ENCODE results near the gene RGS3. TPM values are rescaled to one million over a fixed set of nuclear protein-coding genes. Genes with fewer than 3 reads are reported as not detected.
A peak's percentile ranks its signal among the peaks of the same experiment; 100 is the strongest.

RGS3 gene
- total and polyA plus RNA-seq, 2 of the 13 experiments (the other 11 are each of a cell fraction or from before 2014, with no cell fraction given): 17.1 to 28.8 TPM

DNA sequence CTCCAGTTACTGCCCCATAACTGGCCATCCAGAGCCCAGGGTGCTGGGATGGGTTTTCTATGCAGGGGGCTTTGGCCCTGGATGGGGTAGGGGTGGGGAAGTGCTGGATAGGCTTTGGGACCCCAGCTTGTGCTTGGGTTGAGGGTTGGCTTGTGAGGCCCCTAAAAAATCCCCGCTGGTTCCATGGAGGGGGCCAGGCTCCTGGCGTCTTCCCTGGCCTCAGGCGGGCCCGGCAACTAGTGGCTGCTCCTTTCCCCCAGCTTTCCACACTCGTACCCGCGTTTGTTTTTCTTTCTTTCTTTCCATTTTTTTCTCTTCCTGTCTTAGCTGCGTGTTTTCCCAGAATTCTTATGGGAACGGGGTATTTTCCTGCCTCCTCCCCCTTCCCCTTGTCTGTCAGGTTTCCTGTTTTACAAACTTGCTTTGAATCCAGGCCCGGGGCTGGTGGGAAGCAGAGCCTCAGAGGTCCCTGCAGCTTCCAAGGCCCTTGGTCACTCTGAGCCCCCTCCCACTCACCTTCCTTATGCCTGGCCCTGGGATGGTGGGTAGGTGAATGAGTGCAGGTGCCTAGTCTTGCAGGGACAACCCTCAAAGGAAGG, 40.2 kb downstream of the RGS3 start:
- CTCF ChIA-PET (ENCODE audit: low intra/inter-chr PET ratio, low total read pairs): no interaction called here
- Histone ChIP-seq H3K4me3 (replicated peaks in 1 of 3; ENCODE audit: insufficient read depth in 1 of 3, low read depth in 2 of 3, low read length in 3 of 3) (no peak overlapping the region), H3K4me2 (ENCODE audit: low read depth, low read length) (no peak overlapping the region), H4K20me1 (ENCODE audit: insufficient read depth, low read length) (no peaks in the 10 kb centered on the region), H2AFZ (ENCODE audit: low read length) (no peak overlapping the region), H3K4me1 (ENCODE audit: insufficient read depth, low read length) (peaks cover 72% of the 10 kb centered on the region), H3K9ac (ENCODE audit: insufficient read depth, low read depth, low read length) (no peak overlapping the region), H3K79me2 (ENCODE audit: insufficient read depth, low read length) (peaks cover 15% of the 10 kb centered on the region), H3K27me3 (ENCODE audit: control insufficient read depth in 1 of 2, insufficient read depth in 2 of 2, low read length in 2 of 2) (no peaks in the 10 kb centered on the region), H3K36me3 (replicated peaks in 1 of 2; ENCODE audit: control insufficient read depth in 1 of 2, insufficient read depth in 2 of 2, low read length in 2 of 2) (peaks cover 7 to 31% of the 10 kb centered on the region in 2 experiments), H3K9me3 (ENCODE audit: low read length) (no peaks in the 10 kb centered on the region), H3K27ac (ENCODE audit: extremely low read length, insufficient read depth, low read length) (peak overlapping the region; percentile 90)
- POLR2A ChIA-PET: interaction anchor here (0.7 to 2.1 kb wide), 6 partner anchors 10 to 93 kb away, joined by 3 to 15 read pairs (median 8); partner anchors contain the start of genes C9orf43, POLE3 and RGS3
- WGBS (ENCODE audit: low lambda C conversion rate): 84% methylated on average over 10 of the region's 10 CpGs
- in situ Hi-C loops (cut with HindIII; ENCODE audit: extremely low pct_ligation_motif_present, low pct_unique_long_range_greater_than_20kb) (no loop called here), intact Hi-C loops (cut with micrococcal nuclease; ENCODE audit: unreplicated experiment) (no loop called here)
- no peak for DNase-seq (ENCODE audit: low spot score)
- ATAC-seq: no peak
- no peak for FAIRE-seq
- TF ChIP-seq KDM4B (CRISPR knock-in tag; IDR thresholded peaks at IDR 0.05) (no peak), NFATC3 (CRISPR knock-in tag; IDR thresholded peaks at IDR 0.05) (no peak), TBP (CRISPR knock-in tag; IDR thresholded peaks at IDR 0.05) (no peak), ZNF143 (CRISPR knock-in tag; IDR thresholded peaks at IDR 0.05) (0 out of 2 replicates have a peak, but pooled peaks have one; percentile 19)
- no TSS peak for BruUV-seq (replicated peaks)

DNA sequence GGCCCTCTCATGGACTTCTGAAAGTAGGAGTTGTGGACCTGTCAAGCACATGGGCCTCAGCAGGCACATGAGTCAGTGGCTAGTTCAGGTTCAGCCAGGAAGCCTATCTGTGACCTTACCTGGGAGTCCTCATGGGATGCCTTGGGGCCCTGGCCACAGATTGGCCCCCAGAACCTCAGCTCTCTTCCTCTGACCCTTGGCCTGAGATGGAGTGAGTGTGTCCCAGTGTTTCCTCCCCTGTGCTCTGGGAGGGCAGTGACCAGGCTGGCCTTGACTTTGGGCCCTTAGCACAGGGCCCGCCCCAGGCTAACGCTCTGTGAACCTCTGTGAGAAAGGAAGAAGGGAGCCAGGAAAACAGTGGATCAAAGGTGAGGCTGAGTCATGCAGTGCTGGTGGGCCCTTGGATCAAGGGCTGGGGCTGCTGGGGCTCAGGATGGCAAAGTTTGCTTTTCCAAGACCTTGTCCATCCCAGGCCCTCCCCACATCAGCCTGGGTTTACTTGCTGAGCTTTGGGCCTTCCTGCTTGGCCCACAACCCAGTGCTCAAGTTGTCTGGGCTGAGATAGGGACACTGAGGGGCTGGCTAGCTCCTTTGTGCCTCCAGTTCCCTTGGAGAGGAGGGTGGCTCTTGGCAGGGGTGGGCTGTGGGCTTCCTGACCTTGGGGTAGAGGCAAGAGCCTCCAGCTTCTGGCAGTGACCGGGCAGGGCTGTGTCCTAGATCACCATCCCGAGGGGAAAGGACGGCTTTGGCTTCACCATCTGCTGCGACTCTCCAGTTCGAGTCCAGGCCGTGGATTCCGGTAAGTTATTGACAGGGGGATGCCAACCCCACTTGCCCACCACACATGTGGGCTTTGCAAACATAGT, 41.4 kb downstream of the RGS3 start:
- DNase-seq (ENCODE audit: low spot score) (peak; percentile 96), ATAC-seq (peak; percentile 96), FAIRE-seq (peak; percentile 98)
- POLR2A ChIA-PET: interaction anchor here (0.6 to 2.1 kb wide), 17 partner anchors 11 to 165 kb away, joined by 3 to 15 read pairs (median 4); partner anchors contain the start of genes C9orf43, POLE3, RGS3 and WDR31
- Histone ChIP-seq H3K4me1 (ENCODE audit: insufficient read depth, low read length) (peaks cover 82% of the 10 kb centered on the region), H3K9me3 (ENCODE audit: low read length) (no peaks in the 10 kb centered on the region), H4K20me1 (ENCODE audit: insufficient read depth, low read length) (no peaks in the 10 kb centered on the region), H3K27ac (ENCODE audit: extremely low read length, insufficient read depth, low read length) (peak overlapping the region; percentile 90), H3K36me3 (replicated peaks in 1 of 2; ENCODE audit: control insufficient read depth in 1 of 2, insufficient read depth in 2 of 2, low read length in 2 of 2) (peaks cover 6 to 33% of the 10 kb centered on the region in 2 experiments; a peak in 4 of 5 replicates), H2AFZ (ENCODE audit: low read length) (no peak overlapping the region), H3K4me3 (replicated peaks in 1 of 3; ENCODE audit: insufficient read depth in 1 of 3, low read depth in 2 of 3, low read length in 3 of 3) (peak overlapping the region; percentile 32 to 58 (median 50); a peak in 5 of 6 replicates), H3K79me2 (ENCODE audit: insufficient read depth, low read length) (peaks cover 15% of the 10 kb centered on the region), H3K27me3 (ENCODE audit: control insufficient read depth in 1 of 2, insufficient read depth in 2 of 2, low read length in 2 of 2) (no peaks in the 10 kb centered on the region), H3K9ac (ENCODE audit: insufficient read depth, low read depth, low read length) (peak overlapping the region; percentile 65), H3K4me2 (ENCODE audit: low read depth, low read length) (peak overlapping the region; percentile 71)
- 58% methylated on average over 5 of the region's 9 CpGs for WGBS (ENCODE audit: low lambda C conversion rate)
- in situ Hi-C loops (cut with HindIII; ENCODE audit: extremely low pct_ligation_motif_present, low pct_unique_long_range_greater_than_20kb): no loop called here
- CTCF ChIA-PET (ENCODE audit: low intra/inter-chr PET ratio, low total read pairs): no interaction called here
- BruUV-seq (replicated peaks): no TSS peak
- intact Hi-C loops (cut with micrococcal nuclease; ENCODE audit: unreplicated experiment): loop anchor here (1.0 to 5.0 kb wide), 3 partner anchors 43 to 58 kb away; partner anchors contain the start of gene RGS3
- TF ChIP-seq ZNF713 (CRISPR knock-in tag; IDR thresholded peaks at IDR 0.05) (peak; percentile 99), ZSCAN21 (CRISPR knock-in tag; IDR thresholded peaks at IDR 0.05; ENCODE audit: borderline replicate concordance) (peak; percentile 81), ZBTB8A (CRISPR knock-in tag; IDR thresholded peaks at IDR 0.05; ENCODE audit: borderline replicate concordance, low read depth) (0 out of 2 replicates have a peak, but pooled peaks have one; percentile 56), ZNF326 (CRISPR knock-in tag; IDR thresholded peaks at IDR 0.05; ENCODE audit: borderline replicate concordance) (0 out of 2 replicates have a peak, but pooled peaks have one; percentile 46), ZNF558 (CRISPR knock-in tag; IDR thresholded peaks at IDR 0.05; ENCODE audit: borderline replicate concordance) (no peak), RXRB (CRISPR knock-in tag; IDR thresholded peaks at IDR 0.05; ENCODE audit: borderline replicate concordance) (peak; percentile 100), GFI1 (CRISPR knock-in tag; IDR thresholded peaks at IDR 0.05; ENCODE audit: borderline replicate concordance) (peak; percentile 91; the same call in 1 of the 2 replicates), POLR2AphosphoS5 (IDR thresholded peaks at IDR 0.05; ENCODE audit: low read depth, low read length) (0 out of 2 replicates have a peak, but pooled peaks have one; percentile 37)
- TF ChIP-seq, protein P1, sequence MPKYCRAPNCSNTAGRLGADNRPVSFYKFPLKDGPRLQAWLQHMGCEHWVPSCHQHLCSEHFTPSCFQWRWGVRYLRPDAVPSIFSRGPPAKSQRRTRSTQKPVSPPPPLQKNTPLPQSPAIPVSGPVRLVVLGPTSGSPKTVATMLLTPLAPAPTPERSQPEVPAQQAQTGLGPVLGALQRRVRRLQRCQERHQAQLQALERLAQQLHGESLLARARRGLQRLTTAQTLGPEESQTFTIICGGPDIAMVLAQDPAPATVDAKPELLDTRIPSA (CRISPR knock-in tag; IDR thresholded peaks at IDR 0.05; ENCODE audit: borderline replicate concordance): no peak
- TF ChIP-seq, protein P2, sequence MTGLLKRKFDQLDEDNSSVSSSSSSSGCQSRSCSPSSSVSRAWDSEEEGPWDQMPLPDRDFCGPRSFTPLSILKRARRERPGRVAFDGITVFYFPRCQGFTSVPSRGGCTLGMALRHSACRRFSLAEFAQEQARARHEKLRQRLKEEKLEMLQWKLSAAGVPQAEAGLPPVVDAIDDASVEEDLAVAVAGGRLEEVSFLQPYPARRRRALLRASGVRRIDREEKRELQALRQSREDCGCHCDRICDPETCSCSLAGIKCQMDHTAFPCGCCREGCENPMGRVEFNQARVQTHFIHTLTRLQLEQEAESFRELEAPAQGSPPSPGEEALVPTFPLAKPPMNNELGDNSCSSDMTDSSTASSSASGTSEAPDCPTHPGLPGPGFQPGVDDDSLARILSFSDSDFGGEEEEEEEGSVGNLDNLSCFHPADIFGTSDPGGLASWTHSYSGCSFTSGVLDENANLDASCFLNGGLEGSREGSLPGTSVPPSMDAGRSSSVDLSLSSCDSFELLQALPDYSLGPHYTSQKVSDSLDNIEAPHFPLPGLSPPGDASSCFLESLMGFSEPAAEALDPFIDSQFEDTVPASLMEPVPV (CRISPR knock-in tag; IDR thresholded peaks at IDR 0.05): peak; percentile 96
